ENCODE measurements around the gene CD9. TPM values are rescaled to one million over a fixed set of nuclear protein-coding genes. Genes with fewer than 3 reads are reported as not detected.

The CD9 gene
- polyA plus RNA-seq, 1 donor = 204 TPM

DNA sequence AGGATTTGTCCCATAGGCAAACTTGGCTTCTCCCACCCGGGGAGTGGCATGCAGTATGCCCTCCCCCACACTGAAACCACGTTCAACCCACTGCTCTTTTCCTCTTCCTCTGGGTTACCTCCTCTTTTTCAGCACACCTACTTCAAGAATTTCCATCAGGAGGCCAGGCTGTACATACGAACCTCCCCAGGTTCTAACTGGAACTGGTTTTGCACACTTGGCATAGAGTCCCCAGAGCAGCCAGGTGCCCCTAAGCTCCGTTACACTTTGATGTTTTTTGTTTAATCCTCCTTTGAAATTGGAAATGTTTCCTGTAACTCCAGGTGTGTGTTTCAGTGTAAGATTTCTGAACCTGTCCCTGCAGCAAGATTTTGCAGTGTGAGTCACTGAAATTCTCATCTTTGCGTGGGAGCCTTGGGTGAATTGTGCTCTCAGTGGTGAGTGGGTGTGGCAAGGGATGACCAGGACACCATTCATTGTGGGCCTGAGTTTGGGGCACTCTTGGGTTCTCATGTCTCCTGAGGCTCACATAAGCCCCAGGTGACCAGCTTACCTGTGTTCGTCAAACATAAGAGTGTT, 18.2 kb downstream of the CD9 start:
- Histone ChIP-seq H3K27me3 (ENCODE audit: control insufficient read depth, insufficient read depth, low read length) (no peaks in the 10 kb centered on the region), H3K36me3 (ENCODE audit: control insufficient read depth, insufficient read depth, low read length) (peaks cover 11% of the 10 kb centered on the region), H3K9me3 (ENCODE audit: control insufficient read depth, low read depth, low read length) (no peaks in the 10 kb centered on the region), H3K4me1 (ENCODE audit: control insufficient read depth, insufficient read depth, low read length) (peaks cover 38% of the 10 kb centered on the region), H3K27ac (ENCODE audit: low read length) (no peak overlapping the region), H3K4me3 (ENCODE audit: low read length) (no peak overlapping the region)
- WGBS (ENCODE audit: insufficient coverage, low lambda C conversion rate) = no CpG with 5 or more reads among the region's 6 CpGs
- DNase-seq = no peak

DNA sequence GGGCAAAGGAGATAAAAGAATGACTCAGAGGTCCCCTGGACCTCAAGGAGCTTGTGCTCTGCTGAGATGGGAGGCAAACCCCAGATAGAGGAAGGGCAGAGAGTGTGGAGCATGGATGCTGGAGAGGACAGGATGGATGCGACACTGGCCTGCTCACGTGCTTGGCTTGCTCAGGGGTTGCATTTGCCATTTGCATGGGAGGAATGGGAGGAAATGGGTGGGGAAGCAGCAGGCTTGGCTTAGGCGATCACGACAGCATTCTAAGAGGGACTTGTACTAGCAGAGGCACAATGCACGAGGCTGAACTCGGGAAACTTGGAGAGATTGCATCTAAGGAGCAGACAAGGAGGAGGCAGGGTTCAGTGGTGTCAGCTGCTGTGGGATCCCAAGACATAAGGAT, 19.8 kb downstream of the CD9 start:
- Histone ChIP-seq H3K27me3 (ENCODE audit: control insufficient read depth, insufficient read depth, low read length) (no peaks in the 10 kb centered on the region), H3K36me3 (ENCODE audit: control insufficient read depth, insufficient read depth, low read length) (peaks cover 9% of the 10 kb centered on the region), H3K9me3 (ENCODE audit: control insufficient read depth, low read depth, low read length) (no peaks in the 10 kb centered on the region), H3K4me1 (ENCODE audit: control insufficient read depth, insufficient read depth, low read length) (peaks cover 53% of the 10 kb centered on the region), H3K27ac (ENCODE audit: low read length) (no peak overlapping the region), H3K4me3 (ENCODE audit: low read length) (no peak overlapping the region)
- DNase-seq = no peak
- WGBS (ENCODE audit: insufficient coverage, low lambda C conversion rate) = no CpG with 5 or more reads among the region's 6 CpGs

DNA sequence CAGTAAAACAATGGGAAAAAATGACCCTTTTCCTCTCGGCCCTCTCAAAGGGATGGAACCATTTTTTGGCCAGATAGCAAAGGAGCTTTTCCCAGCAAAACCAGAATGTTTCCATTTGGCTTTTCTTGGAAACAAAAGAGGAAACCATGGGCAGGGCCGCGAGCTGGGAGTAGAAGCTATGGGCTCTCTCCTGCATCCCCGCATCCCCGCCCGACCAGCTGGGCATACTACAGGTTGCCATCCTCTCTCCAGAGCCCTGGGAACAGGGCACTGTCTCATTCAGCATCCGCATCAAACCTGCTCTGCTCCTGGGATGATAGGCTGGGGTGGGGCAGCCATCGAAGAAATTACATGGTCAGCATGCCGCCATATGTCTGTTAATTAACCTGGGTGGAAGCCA, 20.9 kb downstream of the CD9 start:
- Histone ChIP-seq H3K4me3 (ENCODE audit: low read length) (no peak overlapping the region), H3K27ac (ENCODE audit: low read length) (peak overlapping the region; percentile 93), H3K9me3 (ENCODE audit: control insufficient read depth, low read depth, low read length) (no peaks in the 10 kb centered on the region), H3K36me3 (ENCODE audit: control insufficient read depth, insufficient read depth, low read length) (peaks cover 14% of the 10 kb centered on the region), H3K4me1 (ENCODE audit: control insufficient read depth, insufficient read depth, low read length) (peaks cover 54% of the 10 kb centered on the region), H3K27me3 (ENCODE audit: control insufficient read depth, insufficient read depth, low read length) (no peaks in the 10 kb centered on the region)
- no peak for DNase-seq
- WGBS (ENCODE audit: insufficient coverage, low lambda C conversion rate) = no CpG with 5 or more reads among the region's 9 CpGs

DNA sequence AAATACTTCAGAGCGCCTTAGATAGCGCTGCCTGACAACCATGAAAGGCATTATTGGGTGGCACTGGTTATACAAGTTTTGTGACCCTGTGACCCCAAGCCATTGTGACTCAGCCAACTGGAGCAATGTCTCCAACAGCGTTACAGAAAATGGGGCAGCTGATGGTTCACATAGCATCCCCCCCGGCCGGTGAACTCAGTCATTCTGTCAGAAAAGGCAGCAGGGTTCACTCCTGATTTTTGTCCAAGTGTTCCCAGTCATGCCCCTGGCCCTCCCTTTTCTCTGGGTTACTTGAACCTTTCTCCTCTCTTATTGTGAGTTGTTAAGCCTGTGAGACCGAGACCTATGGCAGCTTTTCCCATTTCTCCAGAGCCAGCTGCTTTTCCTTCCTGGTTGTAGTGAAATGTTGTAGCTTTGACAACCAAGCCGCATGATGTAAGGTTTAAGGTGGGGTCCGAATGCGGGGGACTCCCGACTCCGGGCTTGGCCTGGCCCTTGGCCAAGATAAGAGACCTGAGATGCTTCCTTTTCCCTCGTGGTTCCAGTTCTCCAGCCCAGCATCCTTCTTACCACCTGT, 22.0 kb downstream of the CD9 start:
- WGBS (ENCODE audit: insufficient coverage, low lambda C conversion rate) = no CpG with 5 or more reads among the region's 12 CpGs
- peak in 1 of 2 donors; percentile 73 for DNase-seq
- Histone ChIP-seq H3K36me3 (ENCODE audit: control insufficient read depth, insufficient read depth, low read length) (peaks cover 14% of the 10 kb centered on the region), H3K27me3 (ENCODE audit: control insufficient read depth, insufficient read depth, low read length) (no peaks in the 10 kb centered on the region), H3K9me3 (ENCODE audit: control insufficient read depth, low read depth, low read length) (no peaks in the 10 kb centered on the region), H3K27ac (ENCODE audit: low read length) (peak overlapping the region; percentile 93), H3K4me3 (ENCODE audit: low read length) (no peak overlapping the region), H3K4me1 (ENCODE audit: control insufficient read depth, insufficient read depth, low read length) (peaks cover 59% of the 10 kb centered on the region)

DNA sequence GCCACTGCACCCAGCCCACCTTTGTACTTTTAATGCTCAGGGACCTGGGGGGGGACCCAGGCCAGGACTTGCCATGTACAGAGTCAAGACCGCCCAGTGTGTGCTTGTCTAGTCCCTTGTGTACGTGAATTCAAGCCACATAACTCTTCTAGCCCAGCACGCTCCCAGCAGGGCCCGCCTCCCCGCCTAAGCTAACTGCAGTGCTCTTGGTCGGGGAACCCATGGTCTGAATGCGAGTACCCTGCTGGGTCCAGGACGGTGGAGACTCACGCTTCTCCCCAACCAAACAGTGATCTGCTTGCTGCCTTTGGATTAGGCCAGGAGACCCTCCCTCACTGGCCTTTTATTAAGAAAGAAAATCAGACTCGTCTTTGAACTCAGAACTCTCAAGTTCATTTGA, 23.3 kb downstream of the CD9 start:
- Histone ChIP-seq H3K4me3 (ENCODE audit: low read length) (no peak overlapping the region), H3K4me1 (ENCODE audit: control insufficient read depth, insufficient read depth, low read length) (peaks cover 72% of the 10 kb centered on the region), H3K36me3 (ENCODE audit: control insufficient read depth, insufficient read depth, low read length) (peaks cover 19% of the 10 kb centered on the region), H3K27ac (ENCODE audit: low read length) (peak overlapping the region; percentile 79), H3K27me3 (ENCODE audit: control insufficient read depth, insufficient read depth, low read length) (no peaks in the 10 kb centered on the region), H3K9me3 (ENCODE audit: control insufficient read depth, low read depth, low read length) (no peaks in the 10 kb centered on the region)
- no peak for DNase-seq
- 100% methylated on average over 1 of the region's 10 CpGs for WGBS (ENCODE audit: insufficient coverage, low lambda C conversion rate)

GRCh38 chr12:6224550-6224949, 24.4 kb downstream of the CD9 start:
- no CpG with 5 or more reads among the region's 10 CpGs for WGBS (ENCODE audit: insufficient coverage, low lambda C conversion rate)
- DNase-seq = peak in 1 of 2 donors; percentile 24
- peak overlapping the region; percentile 79 for H3K27ac ChIP-seq (ENCODE audit: low read length)

GRCh38 chr12:6225630-6226001, 25.4 kb downstream of the CD9 start:
- peaks cover 93% of the 10 kb centered on the region for H3K4me1 ChIP-seq (ENCODE audit: control insufficient read depth, insufficient read depth, low read length)
- H3K36me3 ChIP-seq (ENCODE audit: control insufficient read depth, insufficient read depth, low read length) = peaks cover 17% of the 10 kb centered on the region
- no peak overlapping the region for H3K4me3 ChIP-seq (ENCODE audit: low read length)
- peak overlapping the region; percentile 79 for H3K27ac ChIP-seq (ENCODE audit: low read length)
- WGBS (ENCODE audit: insufficient coverage, low lambda C conversion rate) = 100% methylated on average over 2 of the region's 5 CpGs
- no peak for DNase-seq
- no peaks in the 10 kb centered on the region for H3K9me3 ChIP-seq (ENCODE audit: control insufficient read depth, low read depth, low read length)
- H3K27me3 ChIP-seq (ENCODE audit: control insufficient read depth, insufficient read depth, low read length) = no peaks in the 10 kb centered on the region

More at GRCh38 chr12:6224550-6224949, 24.4 kb downstream of the CD9 start:
- H3K9me3 ChIP-seq (ENCODE audit: control insufficient read depth, low read depth, low read length) = no peaks in the 10 kb centered on the region
- peaks cover 19% of the 10 kb centered on the region for H3K36me3 ChIP-seq (ENCODE audit: control insufficient read depth, insufficient read depth, low read length)
- no peak overlapping the region for H3K4me3 ChIP-seq (ENCODE audit: low read length)
- no peaks in the 10 kb centered on the region for H3K27me3 ChIP-seq (ENCODE audit: control insufficient read depth, insufficient read depth, low read length)
- H3K4me1 ChIP-seq (ENCODE audit: control insufficient read depth, insufficient read depth, low read length) = peaks cover 82% of the 10 kb centered on the region

DNA sequence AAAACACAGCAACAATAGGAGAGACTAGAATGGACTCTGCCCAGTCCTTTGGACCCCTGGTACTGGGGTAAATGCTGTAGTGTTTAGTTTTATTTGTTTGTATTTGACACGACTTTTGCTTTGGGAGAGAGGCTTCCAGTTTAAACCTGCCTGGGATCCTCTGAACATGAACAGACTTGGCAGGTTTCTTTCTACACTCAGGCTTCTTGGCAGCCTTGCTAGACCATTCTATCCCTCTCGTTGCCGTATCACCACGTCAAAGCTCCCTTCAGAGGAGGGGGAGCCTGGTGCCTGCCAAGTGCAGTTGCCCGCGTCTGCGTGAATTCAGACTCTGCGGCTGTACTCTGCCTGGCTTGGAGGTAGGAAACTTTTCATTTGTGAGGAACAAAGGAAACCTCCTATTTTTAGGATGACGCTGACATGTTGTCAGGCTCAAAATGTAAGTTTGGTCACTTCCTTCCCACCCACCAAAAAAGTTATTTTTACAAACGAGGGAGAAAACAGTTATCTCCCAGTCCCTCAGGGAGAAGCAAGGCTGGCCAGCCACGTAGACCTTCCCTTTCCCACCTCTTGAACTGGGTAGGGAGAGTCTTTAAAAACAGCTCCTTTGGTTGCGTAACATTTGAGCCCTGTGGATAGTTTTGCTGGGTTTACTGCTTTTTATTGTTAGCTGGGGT, 25.9 kb downstream of the CD9 start:
- no CpG with 5 or more reads among the region's 12 CpGs for WGBS (ENCODE audit: insufficient coverage, low lambda C conversion rate)
- Histone ChIP-seq H3K27ac (ENCODE audit: low read length) (peak overlapping the region; percentile 79), H3K4me1 (ENCODE audit: control insufficient read depth, insufficient read depth, low read length) (peaks cover 98% of the 10 kb centered on the region), H3K36me3 (ENCODE audit: control insufficient read depth, insufficient read depth, low read length) (peaks cover 17% of the 10 kb centered on the region), H3K9me3 (ENCODE audit: control insufficient read depth, low read depth, low read length) (no peaks in the 10 kb centered on the region), H3K4me3 (ENCODE audit: low read length) (no peak overlapping the region), H3K27me3 (ENCODE audit: control insufficient read depth, insufficient read depth, low read length) (no peaks in the 10 kb centered on the region)
- peak; percentile 48 to 79 for DNase-seq

GRCh38 chr12:6226679-6227051, 26.5 kb downstream of the CD9 start:
- Histone ChIP-seq H3K4me3 (ENCODE audit: low read length) (no peak overlapping the region), H3K27ac (ENCODE audit: low read length) (peak overlapping the region; percentile 79), H3K27me3 (ENCODE audit: control insufficient read depth, insufficient read depth, low read length) (no peaks in the 10 kb centered on the region), H3K36me3 (ENCODE audit: control insufficient read depth, insufficient read depth, low read length) (peaks cover 17% of the 10 kb centered on the region), H3K4me1 (ENCODE audit: control insufficient read depth, insufficient read depth, low read length) (peaks cover 98% of the 10 kb centered on the region), H3K9me3 (ENCODE audit: control insufficient read depth, low read depth, low read length) (no peaks in the 10 kb centered on the region)
- no CpG with 5 or more reads among the region's 10 CpGs for WGBS (ENCODE audit: insufficient coverage, low lambda C conversion rate)
- DNase-seq = peak in 1 of 2 donors; percentile 59

GRCh38 chr12:6228535-6229223, 28.5 kb downstream of the CD9 start:
- peak in 1 of 2 donors; percentile 49 for DNase-seq
- peaks cover 100% of the 10 kb centered on the region for H3K4me1 ChIP-seq (ENCODE audit: control insufficient read depth, insufficient read depth, low read length)
- no peaks in the 10 kb centered on the region for H3K9me3 ChIP-seq (ENCODE audit: control insufficient read depth, low read depth, low read length)
- no peaks in the 10 kb centered on the region for H3K27me3 ChIP-seq (ENCODE audit: control insufficient read depth, insufficient read depth, low read length)
- H3K27ac ChIP-seq (ENCODE audit: low read length) = peak overlapping the region; percentile 88
- H3K36me3 ChIP-seq (ENCODE audit: control insufficient read depth, insufficient read depth, low read length) = peaks cover 20% of the 10 kb centered on the region
- no CpG with 5 or more reads among the region's 9 CpGs for WGBS (ENCODE audit: insufficient coverage, low lambda C conversion rate)
- no peak overlapping the region for H3K4me3 ChIP-seq (ENCODE audit: low read length)
